H1 (cell line): ENCODE results near the gene TMPRSS2. TPM values are rescaled to one million over a fixed set of nuclear protein-coding genes. Genes with fewer than 3 reads are reported as not detected.

Experiments used
- CTCF ChIA-PET: fragments of 300-600 bp; sonication (Branson Sonifier 250); formaldehyde crosslinking; loops from one replicate; lab custom pipeline; 2021; ENCODE audit not compliant: partially characterized antibody; lab: Charles Lee
- POLR2A ChIA-PET: fragments of 300-600 bp; sonication (Branson Sonifier 250); formaldehyde crosslinking; loops from one replicate; lab custom pipeline; 2021; ENCODE audit warnings: inconsistent platforms; ENCODE audit not compliant: partially characterized antibody; lab: Charles Lee
- DNase-seq, 2 experiments: peaks; one replicate each; pipeline versions ENCODE4 v3.0.0 to v3.0.0-alpha.2; 2010 to 2022; ENCODE audit warnings: low spot score in 2 of 2, low read depth in 1 of 2, mixed read lengths in 1 of 2
- FAIRE-seq: peaks from 2 replicates; lab custom pipeline; 2011; peaks lifted over from hg19 to GRCh38; lab: Jason Lieb, UNC
- H2AFZ ChIP-seq: 2 replicates; pipeline ENCODE4 v1.8.1; 2012; ENCODE audit warnings: low read length, inconsistent platforms
- H2AK5ac ChIP-seq: 2 replicates; pipeline ENCODE4 v1.6.1; 2013; ENCODE audit warnings: low read depth, low read length
- H2BK120ac ChIP-seq: replicated peaks from 2 replicates; pipeline ENCODE3; 2013; ENCODE audit warnings: low read depth, low read length, inconsistent platforms
- H2BK12ac ChIP-seq: 2 replicates; pipeline ENCODE4 v1.6.1; 2013; ENCODE audit warnings: low read depth, low read length
- H2BK15ac ChIP-seq: 2 replicates; pipeline ENCODE4 v1.6.1; 2013; ENCODE audit warnings: low read length
- H2BK20ac ChIP-seq: 2 replicates; pipeline ENCODE4 v1.6.1; 2013; ENCODE audit warnings: low read length
- H2BK5ac ChIP-seq: 2 replicates; pipeline ENCODE4 v1.6.1; 2013; ENCODE audit warnings: low read depth, low read length
- H3K14ac ChIP-seq: 2 replicates; pipeline ENCODE4 v1.6.1; 2013; ENCODE audit warnings: inconsistent platforms; ENCODE audit not compliant: insufficient read length
- H3K18ac ChIP-seq: 2 replicates; pipeline ENCODE4 v1.6.1; 2013; ENCODE audit warnings: low read length; ENCODE audit errors: extremely low read depth
- H3K23ac ChIP-seq: 2 replicates; pipeline ENCODE4 v1.6.1; 2013; ENCODE audit warnings: inconsistent platforms; ENCODE audit not compliant: insufficient read length
- H3K23me2 ChIP-seq: 2 replicates; pipeline ENCODE4 v1.6.1; 2013; ENCODE audit warnings: low read depth, low read length
- H3K27ac ChIP-seq: 2 replicates; pipeline ENCODE4 v1.6.1; 2011; ENCODE audit warnings: low read depth, low read length, inconsistent platforms
- H3K27me3 ChIP-seq, 4 experiments: replicated peaks in 1 of 4; 1 replicate in 1 of 4; 2 replicates in 3 of 4; pipeline versions ENCODE4 v1.6.1 to v1.8.1; 2011 to 2013; ENCODE audit warnings: low read length in 3 of 4, mild to moderate bottlenecking in 3 of 4, inconsistent platforms in 2 of 4, mixed read lengths in 2 of 4, moderate library complexity in 1 of 4; ENCODE audit not compliant: control insufficient read depth in 3 of 4, insufficient read depth in 3 of 4; ENCODE audit errors: extremely low read depth in 1 of 4
- H3K36me3 ChIP-seq, 4 experiments: 2 replicates each; pipeline versions ENCODE4 v1.6.1 to v1.8.1; 2011 to 2013; ENCODE audit warnings: mild to moderate bottlenecking in 4 of 4, low read length in 3 of 4, moderate library complexity in 2 of 4, control low read depth in 1 of 4, inconsistent platforms in 1 of 4; ENCODE audit not compliant: insufficient read depth in 4 of 4, control insufficient read depth in 2 of 4
- H3K4ac ChIP-seq: replicated peaks from 2 replicates; pipeline ENCODE3; 2013; ENCODE audit warnings: low read length, low read depth, mixed read lengths, inconsistent platforms; ENCODE audit not compliant: insufficient read length
- H3K4me1 ChIP-seq, 4 experiments: replicated peaks in 1 of 4; 1 replicate in 1 of 4; 2 replicates in 3 of 4; pipeline versions ENCODE4 v1.6.1 to v1.8.1; 2011 to 2013; ENCODE audit warnings: low read length in 3 of 4, inconsistent platforms in 2 of 4, mixed read lengths in 1 of 4; ENCODE audit not compliant: insufficient read depth in 4 of 4, control insufficient read depth in 3 of 4
- H3K4me2 ChIP-seq, 2 experiments: 2 replicates each; pipeline versions ENCODE4 v1.6.1 to v1.8.1; 2011 to 2013; ENCODE audit warnings: low read depth in 2 of 2, low read length in 2 of 2, control low read depth in 1 of 2, inconsistent platforms in 1 of 2, mild to moderate bottlenecking in 1 of 2; ENCODE audit not compliant: insufficient read depth in 1 of 2
- H3K4me3 ChIP-seq, 4 experiments: fragments of 200-600, 300-600 bp in 1 of 4; sonication (generic), shearing (Covaris generic), sonication (Bioruptor Twin) in 1 of 4; 2 replicates each; pipeline versions ENCODE4 v1.5.1 to v1.8.1; 2011 to 2016; ENCODE audit warnings: low read length in 4 of 4, low read depth in 3 of 4, control low read depth in 2 of 4, inconsistent platforms in 2 of 4, mild to moderate bottlenecking in 2 of 4, mixed read lengths in 1 of 4, moderate library complexity in 1 of 4; ENCODE audit not compliant: insufficient read depth in 2 of 4; ENCODE audit errors: extremely low read depth in 1 of 4
- H3K56ac ChIP-seq: replicated peaks from 2 replicates; pipeline ENCODE3; 2013; ENCODE audit warnings: low read depth, mild to moderate bottlenecking, mixed read lengths, low read length, inconsistent platforms; ENCODE audit not compliant: insufficient read length
- H3K79me1 ChIP-seq: 2 replicates; pipeline ENCODE4 v1.6.1; 2013; ENCODE audit warnings: low read depth, low read length, control low read depth
- H3K79me2 ChIP-seq, 2 experiments: 2 replicates each; pipeline versions ENCODE4 v1.6.1 to v1.8.1; 2012 to 2013; ENCODE audit warnings: low read length in 2 of 2, mild to moderate bottlenecking in 2 of 2, inconsistent platforms in 1 of 2; ENCODE audit not compliant: insufficient read depth in 2 of 2, control insufficient read depth in 1 of 2
- H3K9ac ChIP-seq, 4 experiments: replicated peaks in 1 of 4; 1 replicate in 1 of 4; 2 replicates in 3 of 4; pipeline versions ENCODE4 v1.6.1 to v1.8.1; 2011 to 2013; ENCODE audit warnings: low read depth in 3 of 4, low read length in 3 of 4, control low read depth in 2 of 4, mild to moderate bottlenecking in 2 of 4, moderate library complexity in 2 of 4, inconsistent platforms in 1 of 4; ENCODE audit errors: extremely low read depth in 1 of 4
- H3K9me3 ChIP-seq, 2 experiments: 2 replicates each; pipeline versions ENCODE4 v1.6.1 to v1.8.1; 2012 to 2013; ENCODE audit warnings: mild to moderate bottlenecking in 2 of 2, moderate library complexity in 2 of 2, control low read depth in 1 of 2, inconsistent platforms in 1 of 2, low read depth in 1 of 2, low read length in 1 of 2, mixed read lengths in 1 of 2; ENCODE audit not compliant: insufficient read depth in 2 of 2
- H4K20me1 ChIP-seq, 2 experiments: replicated peaks in 1 of 2; 2 replicates each; pipeline versions ENCODE3 to v1.8.1; 2011 to 2013; ENCODE audit warnings: inconsistent platforms in 2 of 2, low read length in 2 of 2, mild to moderate bottlenecking in 1 of 2; ENCODE audit not compliant: insufficient read depth in 2 of 2, control insufficient read depth in 1 of 2
- H4K5ac ChIP-seq: 2 replicates; pipeline ENCODE4 v1.6.1; 2013; ENCODE audit warnings: low read length, low read depth, mixed read lengths, inconsistent platforms; ENCODE audit not compliant: insufficient read length
- H4K8ac ChIP-seq: 2 replicates; pipeline ENCODE4 v1.8.0; 2013; ENCODE audit warnings: mild to moderate bottlenecking, moderate library complexity, low read length, inconsistent platforms; ENCODE audit not compliant: insufficient read depth; ENCODE audit errors: extremely low read depth
- H4K91ac ChIP-seq: replicated peaks from 2 replicates; pipeline ENCODE3; 2013; ENCODE audit warnings: low read length, mixed read lengths, inconsistent platforms; ENCODE audit not compliant: insufficient read length
- CBX5 ChIP-seq: fragments of 300-800, 300-1000 bp; sonication (generic); IDR thresholded peaks from 2 replicates; pipeline ENCODE4 v1.7.1; 2016; ENCODE audit warnings: antibody characterized with exemption, low read length, low read depth
- CHD1 ChIP-seq: IDR thresholded peaks from 2 replicates; pipeline ENCODE4 v1.6.1; 2012; ENCODE audit warnings: low read depth, low read length, improper control_type of control experiment
- HDAC6 ChIP-seq: IDR thresholded peaks from one replicate; pipeline ENCODE4 v1.7.1; 2012; ENCODE audit warnings: low read depth, mild to moderate bottlenecking, inconsistent platforms, low read length, moderate library complexity
- JUND ChIP-seq: IDR thresholded peaks from 2 replicates; pipeline ENCODE4 v1.6.1; 2011; ENCODE audit warnings: mild to moderate bottlenecking, improper control_type of control experiment, low read length
- POLR2A ChIP-seq, 2 experiments: IDR thresholded peaks; 1 replicate in 1 of 2; 2 replicates in 1 of 2; pipeline ENCODE4 v1.6.1; 2011; ENCODE audit warnings: low read depth in 2 of 2, low read length in 2 of 2, mild to moderate bottlenecking in 2 of 2; ENCODE audit errors: control extremely low read depth in 1 of 2
- RAD21 ChIP-seq, 2 experiments: IDR thresholded peaks in 1 of 2; conservative IDR thresholded peaks in 1 of 2; 2 replicates each; pipeline ENCODE4 v1.6.1; 2011; ENCODE audit warnings: low read depth in 2 of 2, low read length in 2 of 2, improper control_type of control experiment in 1 of 2, inconsistent platforms in 1 of 2, mild to moderate bottlenecking in 1 of 2, moderate library complexity in 1 of 2
- WGBS, 2 experiments: shearing (Covaris generic) in 1 of 2; methylation state at CpG; one replicate each; pipeline versions ENCODE4 v1.1.6 to v1.1.7; 2013 to 2015; ENCODE audit warnings: low lambda C conversion rate in 2 of 2, mixed read lengths in 2 of 2, inconsistent platforms in 1 of 2, low coverage in 1 of 2, missing lambda C conversion rate in 1 of 2; ENCODE audit not compliant: insufficient replicate concordance in 2 of 2, insufficient coverage in 1 of 2, insufficient read length in 1 of 2; ENCODE audit errors: extremely low coverage in 1 of 2, missing lambda C conversion rate in 1 of 2; 5-methylcytosine and 5-hydroxymethylcytosine counted together
- polyA plus RNA-seq, 7 experiments: library from polyadenylated mRNA; depleted of rRNA in 3 of 7; stranded (reverse) in 5 of 7; unstranded in 2 of 7; fragments of >200 nt in 5 of 7; fragments of 200-250 nt in 2 of 7; gene quantifications; 1 replicate in 5 of 7; 2 replicates in 1 of 7; 4 replicates in 1 of 7; pipeline versions ENCODE4 v1.2.1 to v1.2.3, GENCODE V29; 2011 to 2013; ENCODE audit warnings: missing spikeins in 2 of 7, mixed read lengths in 2 of 7
- total RNA-seq: library from RNA; stranded (reverse); fragmentation: NEBNext Ultra II Directional; extraction: Animal tissue kit (Norgen Biotek cat#: 25700); gene quantifications from 2 replicates; pipeline ENCODE4 v1.2.1, GENCODE V29; 2021

The TMPRSS2 gene
- total and polyA plus RNA-seq, 2 of the 8 experiments (the other 6 are each of a cell fraction or from before 2014, with no cell fraction given) = 9.2 to 11.0 TPM

- no peaks in the 10 kb centered on the region for H3K27me3 ChIP-seq
- 0 out of 2 replicates have a peak overlapping the region, but pooled peaks have one; percentile 5 for H2BK5ac ChIP-seq
- H3K4me3 ChIP-seq = no peak overlapping the region
- no peaks in the 10 kb centered on the region; the same call in 1 of the 2 replicates for H3K23me2 ChIP-seq
- H4K8ac ChIP-seq = no peak overlapping the region; the same call in 1 of the 2 replicates
- H3K18ac ChIP-seq = no peak overlapping the region
- no peak overlapping the region for H2BK120ac ChIP-seq
- WGBS, 2 experiments = 69% methylated on average over 8 of the region's 8 CpGs; no CpG with 5 or more reads in 1 of the 2 experiments
- CTCF ChIA-PET = interaction anchor here (1.2 kb wide), 1 partner anchor 133 kb away, joined by 4 read pairs; no protein-coding TSS in a partner anchor
- no peak overlapping the region for H4K5ac ChIP-seq
- H3K14ac ChIP-seq = no peak overlapping the region
- no peak overlapping the region for H2BK12ac ChIP-seq
- no peak overlapping the region for H3K4me2 ChIP-seq
- no peak for FAIRE-seq
- peaks cover 17 to 39% (median 23%) of the 10 kb centered on the region in 4 experiments for H3K4me1 ChIP-seq
- no peak overlapping the region for H3K56ac ChIP-seq
- POLR2A ChIA-PET = interaction anchor here (0.7 to 1.3 kb wide), 2 partner anchors 9 to 28 kb away, joined by 3 to 4 read pairs; partner anchors contain the start of gene TMPRSS2
- H3K79me2 ChIP-seq = no peaks in the 10 kb centered on the region
- H3K36me3 ChIP-seq = peaks cover 0 to 2% (median 0%) of the 10 kb centered on the region in 4 experiments; a peak in 2 of 8 replicates
- H3K79me1 ChIP-seq = no peaks in the 10 kb centered on the region
- no peak overlapping the region for H3K27ac ChIP-seq
- no peak overlapping the region for H3K4ac ChIP-seq
- no peak overlapping the region for H2BK15ac ChIP-seq
- no peak for DNase-seq
- H4K91ac ChIP-seq = no peak overlapping the region
- TF ChIP-seq CHD1 (no peak), POLR2A (IDR thresholded peaks at IDR 0.05; ENCODE audit: control extremely low read depth in 1 of 2, low read depth in 2 of 2, low read length in 2 of 2) (no peak), CBX5 (no peak), JUND (no peak), HDAC6 (no peak), RAD21 (IDR thresholded peaks at IDR 0.05 in 1 of 2, conservative IDR thresholded peaks at IDR 0.05 in 1 of 2; ENCODE audit: low read depth in 2 of 2, low read length in 2 of 2) (no peak)
- H2BK20ac ChIP-seq = 0 out of 2 replicates have a peak overlapping the region, but pooled peaks have one; percentile 15
- H2AFZ ChIP-seq = no peak overlapping the region
- H4K20me1 ChIP-seq = no peaks in the 10 kb centered on the region
- H3K23ac ChIP-seq = no peak overlapping the region
- no peaks in the 10 kb centered on the region for H3K9me3 ChIP-seq
- H2AK5ac ChIP-seq = no peak overlapping the region
- H3K9ac ChIP-seq = no peak overlapping the region
These were observed 28.3 kb downstream of the TMPRSS2 start for GRCh38 chr21:41479686-41480085.
